Erythroblast (primary cell): ENCODE data around the gene SLC4A3.

Source experiments
- DNase-seq, 2 experiments: peaks; one replicate each; lab custom pipeline; 2025; lab: John Stamatoyannopoulos, UW
- GATA1 ChIP-seq: IDR thresholded peaks from 2 replicates; pipeline ENCODE4 v1.6.1; 2011; ENCODE audit warnings: low read depth, mild to moderate bottlenecking, control low read depth, low read length, moderate library complexity
- POLR2A ChIP-seq: IDR thresholded peaks from 2 replicates; pipeline ENCODE4 v1.6.1; 2011; ENCODE audit warnings: mild to moderate bottlenecking, low read length

Gene SLC4A3

DNA sequence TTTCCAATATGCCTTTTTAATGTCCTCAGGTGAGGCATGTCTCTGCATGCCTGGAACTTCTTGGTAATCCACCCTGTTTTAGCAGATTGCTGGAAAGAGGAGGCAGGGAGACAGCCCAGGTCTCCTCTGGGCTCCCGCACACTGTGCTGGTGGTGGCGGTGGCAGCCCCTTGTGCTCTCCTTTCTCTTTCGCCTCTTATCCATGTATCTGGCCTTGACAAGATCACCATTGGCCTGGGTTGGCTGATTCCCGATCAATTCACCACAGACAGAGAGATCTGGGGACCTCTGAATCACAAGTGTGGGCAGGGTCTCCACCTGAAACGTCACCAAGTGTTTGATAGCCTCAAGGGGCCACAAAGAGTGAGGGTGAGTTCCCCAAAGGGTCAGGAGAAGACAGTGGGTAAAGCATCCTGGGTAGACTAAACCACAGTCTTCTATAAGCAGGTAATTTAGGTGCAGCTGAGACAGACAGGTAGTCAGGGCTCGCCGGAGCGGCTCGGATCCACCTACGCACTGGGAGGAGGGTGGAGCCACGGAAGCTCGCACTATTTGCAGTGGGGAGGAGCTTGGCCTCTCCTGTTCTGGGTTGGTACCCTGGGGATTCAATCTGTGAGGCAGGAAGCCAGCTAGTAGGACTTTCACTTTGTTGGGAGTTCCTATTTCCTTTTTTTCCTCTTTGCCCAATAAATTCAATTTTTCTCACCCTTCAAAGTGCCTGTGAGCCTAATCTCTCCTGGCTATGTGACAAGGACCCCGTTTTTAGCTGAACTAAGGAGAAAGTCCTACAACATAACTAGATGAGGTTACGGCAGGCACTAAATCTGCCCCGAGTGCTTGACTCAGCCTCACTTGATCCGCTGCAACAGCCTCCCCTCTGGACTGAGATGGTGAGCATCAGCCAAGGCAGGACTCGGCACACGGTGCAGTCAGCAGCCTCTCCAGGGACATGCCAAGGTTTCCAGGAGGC is 57.6 kb downstream of the SLC4A3 start:
- no peak for TF ChIP-seq GATA1
- TF ChIP-seq POLR2A: no peak
- DNase-seq: no peak

DNA sequence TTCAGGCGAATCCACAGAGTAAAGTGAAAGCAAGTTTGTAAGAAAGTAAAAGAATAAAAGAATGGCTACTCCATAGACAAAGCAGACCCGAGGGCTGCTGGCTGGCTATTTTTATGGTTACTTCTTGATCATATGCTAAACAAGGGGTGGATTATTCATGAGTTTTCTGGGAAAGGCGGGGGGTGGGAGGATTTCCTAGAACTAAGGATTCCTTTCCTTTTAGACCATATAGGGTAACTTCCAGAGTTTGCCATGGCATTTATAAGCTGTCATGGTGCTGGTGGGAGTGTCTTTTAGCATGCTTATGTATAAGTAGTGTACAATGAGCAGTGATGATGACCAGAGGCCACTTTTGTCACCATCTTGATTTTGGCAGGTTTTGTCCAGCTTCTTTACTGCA is 59.8 kb downstream of the SLC4A3 start:
- TF ChIP-seq GATA1: no peak
- TF ChIP-seq POLR2A: no peak
- DNase-seq: no peak

- DNase-seq: no peak
- TF ChIP-seq POLR2A (no peak), GATA1 (no peak)
Observed at GRCh38 chr2:219687882-219688559, 60.6 kb downstream of the SLC4A3 start.

- no peak for DNase-seq
- TF ChIP-seq POLR2A: no peak
- TF ChIP-seq GATA1: no peak
Observed at GRCh38 chr2:219688560-219689445, 61.4 kb downstream of the SLC4A3 start.

GRCh38 chr2:219689676-219690628 is 62.5 kb downstream of the SLC4A3 start:
- peak; percentile 56 to 75 for DNase-seq
- TF ChIP-seq POLR2A: no peak
- no peak for TF ChIP-seq GATA1

GRCh38 chr2:219691571-219691970 is 64.1 kb downstream of the SLC4A3 start:
- no peak for DNase-seq
- TF ChIP-seq GATA1 (no peak), POLR2A (no peak)
